ENCODE data around the gene NOS1. TPM values are rescaled to one million over a fixed set of nuclear protein-coding genes. Genes with fewer than 3 reads are reported as not detected.

NOS1 gene
- total and polyA plus RNA-seq, 2 donors (not counting 3 experiments of a cell fraction or from before 2014, with no cell fraction given), result not detected

- CTCF ChIA-PET, result interaction anchor here (1.3 to 2.8 kb wide), 3 partner anchors 9 to 655 kb away, joined by 6 to 9 read pairs (median 6); no protein-coding TSS in a partner anchor
- Histone ChIP-seq H3K36me3 (ENCODE audit: control insufficient read depth in 2 of 2, extremely low read depth in 1 of 2, insufficient read depth in 2 of 2, low read length in 2 of 2) (no peaks in the 10 kb centered on the region), H3K79me2 (ENCODE audit: control insufficient read depth, insufficient read depth, low read length) (no peaks in the 10 kb centered on the region), H3K9ac (replicated peaks; ENCODE audit: extremely low read depth, insufficient read depth, low read length) (no peak overlapping the region), H3K4me3 (replicated peaks in 1 of 3; ENCODE audit: insufficient read depth in 1 of 3, low read depth in 1 of 3, low read length in 3 of 3) (no peak overlapping the region), H4K20me1 (replicated peaks; ENCODE audit: control insufficient read depth, extremely low read depth, insufficient read depth, low read length) (no peaks in the 10 kb centered on the region), H3K9me3 (replicated peaks; ENCODE audit: control insufficient read depth, insufficient read depth, low read length) (no peaks in the 10 kb centered on the region), H3K9me1 (replicated peaks; ENCODE audit: control insufficient read depth, extremely low read depth, insufficient read depth, low read length) (no peaks in the 10 kb centered on the region), H3K27ac (ENCODE audit: insufficient read depth, low read depth, low read length) (no peak overlapping the region), H2AFZ (ENCODE audit: low read depth, low read length) (no peak overlapping the region), H3K27me3 (ENCODE audit: control insufficient read depth in 2 of 2, insufficient read depth in 2 of 2, low read length in 2 of 2) (no peaks in the 10 kb centered on the region), H3K4me2 (ENCODE audit: insufficient read depth, low read length) (no peak overlapping the region), H3K4me1 (ENCODE audit: control insufficient read depth, extremely low read depth, insufficient read depth, low read length) (no peaks in the 10 kb centered on the region)
- BruUV-seq (replicated peaks), result no TSS peak
- no peak for DNase-seq (ENCODE audit: low read depth, low spot score)
- dilution Hi-C loops (cut with MboI; ENCODE audit: extremely low pct_ligation_motif_present, low sequenced_read_pairs), result no loop called here
- POLR2A ChIA-PET, result no interaction called here
- no peak for FAIRE-seq
- TF ChIP-seq CTCF (IDR thresholded peaks at IDR 0.05; ENCODE audit: extremely low read depth in 1 of 2, insufficient read depth in 1 of 2, low read depth in 1 of 2, low read length in 2 of 2), result no peak
- TF ChIP-seq MYC (IDR thresholded peaks at IDR 0.05; ENCODE audit: low read depth, low read length), result no peak
- TF ChIP-seq POLR2A (IDR thresholded peaks at IDR 0.05; ENCODE audit: low read depth, low read length), result no peak
- no peak for TF ChIP-seq POLR2AphosphoS5 (IDR thresholded peaks at IDR 0.05; ENCODE audit: insufficient read depth, low read depth, low read length)
- TF ChIP-seq, protein P1, sequence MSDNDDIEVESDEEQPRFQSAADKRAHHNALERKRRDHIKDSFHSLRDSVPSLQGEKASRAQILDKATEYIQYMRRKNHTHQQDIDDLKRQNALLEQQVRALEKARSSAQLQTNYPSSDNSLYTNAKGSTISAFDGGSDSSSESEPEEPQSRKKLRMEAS (IDR thresholded peaks at IDR 0.05; ENCODE audit: insufficient read depth, insufficient read length), result no peak
- no peak for TF ChIP-seq JUN (IDR thresholded peaks at IDR 0.05; ENCODE audit: borderline replicate concordance, insufficient read depth, insufficient read length, low read depth)
- TF ChIP-seq FOS (IDR thresholded peaks at IDR 0.05; ENCODE audit: borderline replicate concordance, insufficient read depth, low read length), result no peak
- TF ChIP-seq EZH2 (IDR thresholded peaks at IDR 0.05; ENCODE audit: borderline replicate concordance, low read depth, low read length, severe bottlenecking), result no peak
- TF ChIP-seq GATA2 (IDR thresholded peaks at IDR 0.05; ENCODE audit: insufficient read depth, insufficient read length, low read depth, low read length), result no peak
- intact Hi-C loops (cut with micrococcal nuclease), result no loop called here
These were observed 158.9 kb downstream of the NOS1 start for GRCh38 chr12:117202556-117202955.

All from endothelial cell of umbilical vein (primary cell).